Small intestine (tissue), 7 donors: ENCODE measurements around the gene ALPG. TPM values are rescaled to one million over a fixed set of nuclear protein-coding genes. Genes with fewer than 3 reads are reported as not detected.

Source experiments
- DNase-seq, 2 donors: peaks; one replicate each; pipeline versions ENCODE4 v3.0.0 to v3.0.0-alpha.2; 2013
- FAIRE-seq: peaks from 2 replicates; lab custom pipeline; 2012; peaks lifted over from hg19 to GRCh38; lab: Jason Lieb, UNC
- H3K27ac ChIP-seq, 3 donors: one replicate each; pipeline ENCODE4 v1.5.1; 2013; ENCODE audit warnings: low read length in 2 of 3, mild to moderate bottlenecking in 2 of 3, control low read depth in 1 of 3, inconsistent platforms in 1 of 3, low read depth in 1 of 3, moderate library complexity in 1 of 3
- H3K27me3 ChIP-seq, 3 donors: one replicate each; pipeline ENCODE4 v1.6.1; 2013; ENCODE audit warnings: low read length in 3 of 3, inconsistent platforms in 1 of 3; ENCODE audit not compliant: control insufficient read depth in 3 of 3, insufficient read depth in 3 of 3
- H3K36me3 ChIP-seq, 3 donors: one replicate each; pipeline ENCODE4 v1.6.1; 2013; ENCODE audit warnings: low read length in 3 of 3, inconsistent platforms in 1 of 3, low read depth in 1 of 3, mild to moderate bottlenecking in 1 of 3, moderate library complexity in 1 of 3; ENCODE audit not compliant: control insufficient read depth in 3 of 3, insufficient read depth in 2 of 3
- H3K4me1 ChIP-seq, 3 donors: one replicate each; pipeline ENCODE4 v1.6.1; 2013; ENCODE audit warnings: low read length in 2 of 3, inconsistent platforms in 1 of 3, low read depth in 1 of 3, mild to moderate bottlenecking in 1 of 3, moderate library complexity in 1 of 3; ENCODE audit not compliant: control insufficient read depth in 3 of 3, insufficient read depth in 2 of 3
- H3K4me3 ChIP-seq, 3 donors: one replicate each; pipeline ENCODE4 v1.5.1; 2013; ENCODE audit warnings: low read length in 3 of 3, control low read depth in 1 of 3, inconsistent platforms in 1 of 3, low read depth in 1 of 3, mild to moderate bottlenecking in 1 of 3, moderate library complexity in 1 of 3
- H3K9me3 ChIP-seq, 2 donors: one replicate each; pipeline ENCODE4 v1.6.1; 2013; ENCODE audit warnings: low read depth in 1 of 2, low read length in 1 of 2; ENCODE audit not compliant: control insufficient read depth in 2 of 2, insufficient read depth in 1 of 2
- WGBS, 3 donors: extraction: QIAGEN DNeasy Blood & Tissue Kit; methylation state at CpG; one replicate each; pipeline ENCODE4 v1.1.7; 2013; 5-methylcytosine and 5-hydroxymethylcytosine counted together
- polyA plus RNA-seq, 4 donors: library from polyadenylated mRNA; stranded (reverse) in 3 of 4; unstranded in 1 of 4; fragments of 200-250 nt in 3 of 4; fragments of 120-200 nt in 1 of 4; gene quantifications; one replicate each; pipeline versions ENCODE4 v1.2.1 to v1.2.3, GENCODE V29; 2013
- donor health status: healthy with polysubstance abuse.
- donor health status: control.
- donor health status: control.
- donor health status: Bipolar disorder and iron deficiency.
- donor health status: healthy.

The ALPG gene
- polyA plus RNA-seq, 4 donors, result 0.01 TPM; not detected in 3

DNA sequence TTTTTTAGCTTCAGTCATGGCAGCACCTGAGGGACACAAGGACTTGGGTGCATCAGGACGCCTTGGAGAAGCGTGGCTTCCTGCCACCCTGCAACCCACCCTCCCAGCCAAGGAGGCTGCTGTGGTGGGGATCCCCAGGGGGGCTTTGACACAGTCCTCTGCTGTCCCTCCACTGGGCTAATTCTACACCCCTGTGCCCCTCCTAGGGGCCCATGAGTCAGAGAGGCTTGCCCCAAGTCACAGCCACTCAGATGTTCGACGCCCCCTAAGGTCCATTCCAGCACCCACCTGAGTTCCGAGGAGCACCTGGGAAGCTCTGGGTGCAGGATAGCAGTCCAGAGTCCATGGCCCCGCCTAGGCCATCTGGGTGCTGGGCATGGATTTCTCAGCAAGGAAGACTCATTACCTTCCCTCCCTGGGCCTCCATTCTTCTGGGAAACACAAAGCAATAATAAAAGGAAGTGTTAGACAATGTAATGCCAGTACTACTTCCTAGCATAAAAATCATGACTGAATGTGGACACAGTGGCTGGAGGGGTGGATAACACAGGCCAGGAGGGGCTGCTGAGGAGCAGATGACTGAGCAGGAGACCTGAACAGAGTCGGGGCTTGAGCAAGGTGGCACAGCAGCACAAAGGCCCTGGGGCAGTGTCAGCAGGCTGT, 3.7 kb downstream of the ALPG start:
- no peaks in the 10 kb centered on the region for H3K9me3 ChIP-seq
- FAIRE-seq (no peak), DNase-seq (peak; percentile 41 to 74)
- peaks cover 0 to 7% (median 3%) of the 10 kb centered on the region in 3 donors for H3K4me1 ChIP-seq
- no peak overlapping the region for H3K4me3 ChIP-seq
- H3K27ac ChIP-seq, result no peak overlapping the region
- 51 to 73% (median 60%) methylated on average over 7 of the region's 7 CpGs for WGBS, 3 donors
- H3K36me3 ChIP-seq, result no peaks in the 10 kb centered on the region
- H3K27me3 ChIP-seq, result peaks cover 0 to 15% (median 0%) of the 10 kb centered on the region in 3 donors

DNA sequence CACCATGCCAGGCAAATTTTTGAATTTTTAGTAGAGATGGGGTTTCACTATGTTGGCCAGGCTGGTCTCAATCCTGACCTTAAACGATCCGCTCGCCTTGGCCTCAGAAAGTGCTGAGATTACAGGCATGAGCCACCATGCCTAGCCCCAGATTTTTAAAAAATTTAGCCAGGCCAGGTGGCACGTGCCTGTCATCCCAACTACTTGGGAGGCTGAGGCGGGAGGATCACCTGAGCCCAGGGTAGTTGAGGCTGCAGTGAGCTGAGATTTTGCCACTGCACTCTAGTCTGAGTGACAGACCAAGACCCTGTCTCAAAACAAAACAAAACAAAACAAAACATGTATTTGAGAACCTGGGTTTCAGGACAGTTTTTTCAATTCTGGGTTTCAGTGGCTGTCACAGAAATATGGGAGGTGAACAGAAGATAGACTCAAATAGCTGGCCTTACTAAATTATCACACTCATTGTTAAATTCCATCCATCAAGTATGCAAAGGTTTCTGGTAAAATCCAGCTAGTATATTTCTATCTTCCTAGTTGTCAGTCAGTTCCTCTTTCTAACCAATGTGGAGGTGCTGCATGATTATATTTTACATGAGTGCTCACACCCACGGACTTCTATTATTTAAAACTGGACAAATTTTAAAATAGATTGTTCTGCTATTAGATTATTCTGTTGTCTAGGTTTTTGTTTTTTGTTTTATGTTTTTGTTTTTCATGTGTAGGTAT, 5.4 kb downstream of the ALPG start:
- FAIRE-seq (no peak), DNase-seq (no peak)
- WGBS, 3 donors, result 85 to 92% (median 86%) methylated on average over 6 of the region's 6 CpGs
- no peak overlapping the region for H3K4me3 ChIP-seq
- peaks cover 0 to 31% (median 0%) of the 10 kb centered on the region in 3 donors for H3K27me3 ChIP-seq
- H3K36me3 ChIP-seq, result no peaks in the 10 kb centered on the region
- peaks cover 0 to 7% (median 3%) of the 10 kb centered on the region in 3 donors for H3K4me1 ChIP-seq
- no peak overlapping the region for H3K27ac ChIP-seq
- no peaks in the 10 kb centered on the region for H3K9me3 ChIP-seq

DNA sequence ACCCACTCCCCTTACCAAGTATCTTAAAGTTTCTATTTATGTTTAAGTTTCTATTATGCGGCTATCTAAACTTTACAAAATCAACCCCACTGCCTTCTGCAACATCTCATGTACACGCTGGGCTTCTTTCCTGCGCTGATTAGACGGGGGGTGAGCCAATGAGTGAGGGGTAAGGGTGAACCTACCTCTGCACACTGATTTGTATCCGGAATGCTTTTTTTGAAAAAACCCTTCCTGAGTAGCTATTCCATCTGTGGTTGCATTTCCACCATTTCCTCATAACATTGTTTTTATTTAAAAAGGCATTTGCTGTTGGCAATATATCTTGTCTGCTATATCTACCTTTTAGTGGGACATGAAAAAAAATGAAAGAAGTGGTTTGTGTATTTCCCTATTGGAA, 6.3 kb downstream of the ALPG start:
- Histone ChIP-seq H3K27ac (no peak overlapping the region), H3K9me3 (no peaks in the 10 kb centered on the region), H3K27me3 (peaks cover under 1 to 40% (median 4%) of the 10 kb centered on the region in 3 donors), H3K36me3 (no peaks in the 10 kb centered on the region), H3K4me3 (no peak overlapping the region), H3K4me1 (peaks cover 0 to 7% (median 3%) of the 10 kb centered on the region in 3 donors)
- no peak for DNase-seq
- WGBS, 3 donors, result 46 to 79% (median 74%) methylated on average over 5 of the region's 5 CpGs
- no peak for FAIRE-seq

DNA sequence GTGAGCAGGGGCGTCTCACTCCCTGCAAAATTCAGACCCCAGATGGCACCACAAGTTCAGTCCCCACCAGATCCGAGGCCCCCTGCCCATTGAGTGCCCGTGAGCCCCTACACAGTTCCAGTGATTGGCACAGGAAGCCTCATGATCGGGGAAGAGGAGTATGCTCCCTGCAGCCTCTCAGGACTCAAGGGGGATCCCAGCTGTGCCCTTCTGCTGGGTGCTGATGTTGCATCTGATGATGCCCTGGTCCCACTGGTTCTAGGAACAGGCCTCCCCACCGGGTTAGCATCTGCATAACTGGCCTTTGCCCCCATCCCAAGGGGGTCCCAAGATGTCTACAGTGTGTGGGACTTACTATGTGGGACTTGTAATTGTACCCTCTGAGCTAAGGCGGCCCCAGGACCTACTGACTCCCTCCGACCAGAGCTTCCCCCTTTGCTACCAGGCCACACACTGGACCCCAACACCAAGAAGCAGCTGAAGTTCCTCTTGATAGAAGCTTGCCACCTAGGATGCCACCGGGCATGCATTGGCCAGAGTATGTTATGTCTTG, 8.6 kb downstream of the ALPG start:
- 77 to 84% (median 82%) methylated on average over 8 of the region's 8 CpGs for WGBS, 3 donors
- Histone ChIP-seq H3K27me3 (peaks cover 14 to 57% (median 22%) of the 10 kb centered on the region in 3 donors), H3K4me3 (no peak overlapping the region), H3K27ac (no peak overlapping the region), H3K9me3 (no peaks in the 10 kb centered on the region), H3K36me3 (no peaks in the 10 kb centered on the region), H3K4me1 (peaks cover 0 to 14% (median 5%) of the 10 kb centered on the region in 3 donors)
- FAIRE-seq (no peak), DNase-seq (no peak)

DNA sequence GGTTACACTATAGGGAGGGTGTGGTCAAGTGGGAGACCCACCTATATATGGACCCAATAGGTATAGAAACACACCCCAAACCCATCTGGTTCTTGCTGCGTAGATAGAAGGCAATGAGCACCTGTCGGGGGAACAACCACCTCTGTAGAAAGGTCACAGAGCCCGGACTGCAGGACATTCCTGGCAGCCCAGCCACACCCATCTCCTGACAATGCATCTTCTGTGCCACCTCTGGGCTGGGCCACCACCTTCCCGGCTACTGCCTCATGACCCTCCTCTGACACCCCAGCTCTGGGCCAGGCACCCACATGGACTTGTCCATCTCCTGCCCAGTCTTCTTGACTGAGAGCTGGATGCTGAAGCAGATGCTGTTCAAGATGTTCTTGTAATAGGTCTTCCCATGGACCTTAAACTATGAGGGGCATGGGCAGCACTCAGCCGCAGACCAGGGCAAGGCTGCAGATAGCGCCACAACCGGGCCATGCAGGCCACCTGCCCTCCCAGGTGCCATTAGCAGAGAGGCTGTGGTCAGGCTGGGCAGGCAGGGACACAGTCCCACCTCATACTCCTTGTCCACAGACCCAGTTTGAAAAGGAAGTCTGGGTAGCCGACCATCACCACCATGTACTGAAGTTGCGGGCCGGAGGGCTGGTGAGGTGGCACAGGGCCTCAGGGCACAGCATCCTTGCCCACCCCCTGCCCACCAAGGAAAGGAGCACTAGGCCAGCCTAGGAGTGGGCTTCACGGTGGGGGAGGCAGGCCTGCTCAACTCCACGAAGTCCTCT, 9.3 kb downstream of the ALPG start:
- Histone ChIP-seq H3K9me3 (no peaks in the 10 kb centered on the region), H3K36me3 (no peaks in the 10 kb centered on the region), H3K4me1 (peaks cover 0 to 12% (median 1%) of the 10 kb centered on the region in 3 donors), H3K4me3 (no peak overlapping the region), H3K27me3 (peaks cover 19 to 59% (median 26%) of the 10 kb centered on the region in 3 donors), H3K27ac (no peak overlapping the region)
- 69 to 88% (median 83%) methylated on average over 12 of the region's 12 CpGs for WGBS, 3 donors
- FAIRE-seq, result no peak
- peak in 1 of 2 donors; percentile 5 for DNase-seq

DNA sequence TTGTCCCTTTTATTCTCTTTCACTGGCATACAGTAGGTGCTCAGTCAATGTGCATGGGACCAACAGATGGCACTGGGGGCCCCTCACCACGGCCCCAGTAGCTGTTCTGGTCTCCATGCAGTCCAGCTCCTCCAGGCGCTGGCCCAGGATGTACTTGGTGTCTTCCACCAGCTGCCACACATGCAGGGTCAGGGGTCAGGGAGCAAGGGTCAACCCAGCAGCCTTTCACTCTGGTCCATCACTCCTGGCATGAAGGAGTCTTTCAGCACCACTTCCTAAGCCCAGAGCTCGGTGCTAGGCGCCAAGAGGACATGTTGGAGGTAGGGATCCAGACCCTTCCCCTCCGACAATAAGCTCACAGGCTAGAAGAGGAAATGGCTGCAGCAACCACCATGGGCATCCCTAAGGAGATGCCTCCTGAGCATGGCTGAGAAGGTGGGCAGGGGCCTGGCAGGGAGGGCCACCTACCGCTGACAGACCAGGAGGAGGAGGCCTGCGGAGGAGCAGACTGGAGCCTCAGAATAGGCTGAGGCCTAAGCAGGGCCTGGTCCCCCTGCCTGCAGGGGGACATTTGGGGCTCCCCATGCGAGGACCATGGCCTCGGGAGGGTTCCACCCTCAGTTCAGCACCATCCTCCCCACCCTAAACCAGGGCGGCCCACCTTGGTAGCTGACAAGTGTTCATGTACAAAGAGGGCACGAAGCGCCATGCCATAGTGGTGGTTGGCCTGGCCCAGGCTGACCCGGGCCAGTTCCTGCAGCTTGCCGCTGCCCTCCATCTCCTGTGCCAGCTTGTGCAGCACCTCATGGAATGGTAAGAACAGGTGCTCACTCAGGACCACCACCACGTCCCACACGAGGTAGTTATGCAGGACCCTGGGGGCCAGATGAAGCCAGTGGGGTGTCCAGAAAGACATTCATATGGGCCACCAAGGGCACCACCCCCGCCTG, 10.2 kb downstream of the ALPG start:
- WGBS, 3 donors, result 89 to 91% (median 90%) methylated on average over 17 of the region's 17 CpGs
- peaks cover 0 to 12% (median 0%) of the 10 kb centered on the region in 3 donors for H3K4me1 ChIP-seq
- FAIRE-seq, result no peak
- no peak overlapping the region for H3K4me3 ChIP-seq
- no peak for DNase-seq
- H3K36me3 ChIP-seq, result no peaks in the 10 kb centered on the region
- no peak overlapping the region for H3K27ac ChIP-seq
- H3K9me3 ChIP-seq, result peaks cover 0 to 8% of the 10 kb centered on the region in 2 donors
- H3K27me3 ChIP-seq, result peaks cover 19 to 67% (median 33%) of the 10 kb centered on the region in 3 donors

DNA sequence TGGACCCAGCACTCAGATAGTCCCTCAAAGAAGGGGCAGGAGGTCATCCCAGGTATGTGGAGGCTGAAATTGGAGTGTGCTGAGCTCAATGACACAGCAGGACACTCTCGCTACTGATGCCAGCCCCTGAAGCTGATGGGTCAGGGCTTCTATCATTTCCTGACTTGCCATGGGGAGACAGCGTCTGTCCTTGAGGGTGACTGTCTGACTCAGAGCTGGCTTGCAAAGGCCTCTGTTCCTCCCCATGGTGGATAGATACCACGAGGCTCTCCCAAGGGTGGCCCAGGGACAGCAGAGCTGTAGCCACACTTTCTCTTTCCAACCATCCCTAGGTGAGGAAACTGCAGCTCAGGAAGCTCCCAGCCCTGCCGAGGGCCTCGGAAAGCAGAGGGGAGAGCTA, 10.8 kb downstream of the ALPG start:
- peaks cover 0 to 12% (median 0%) of the 10 kb centered on the region in 3 donors for H3K4me1 ChIP-seq
- peaks cover 19 to 72% (median 38%) of the 10 kb centered on the region in 3 donors for H3K27me3 ChIP-seq
- peaks cover 0 to 14% of the 10 kb centered on the region in 2 donors for H3K9me3 ChIP-seq
- no peak overlapping the region for H3K4me3 ChIP-seq
- DNase-seq (no peak), FAIRE-seq (no peak)
- no peak overlapping the region for H3K27ac ChIP-seq
- 58 to 89% (median 78%) methylated on average over 5 of the region's 5 CpGs for WGBS, 3 donors
- H3K36me3 ChIP-seq, result no peaks in the 10 kb centered on the region
